OCI-LY7 (cell line): ENCODE measurements around the gene NCOA7. TPM values are rescaled to one million over a fixed set of nuclear protein-coding genes. Genes with fewer than 3 reads are reported as not detected.

Experiments
- BruUV-seq: library from RNA; stranded (reverse); fragments of 400-500 nt; replicated peaks from 2 replicates; lab custom pipeline; 2021; lab: Mats Ljungman, UMichigan
- CTCF ChIA-PET: fragments of 300-600 bp; sonication (Branson Sonifier 250); formaldehyde crosslinking; loops from one replicate; lab custom pipeline; 2022; ENCODE audit warnings: antibody characterized with exemption; ENCODE audit not compliant: unreplicated experiment; lab: Charles Lee
- POLR2A ChIA-PET: fragments of 300-600 bp; sonication (Branson Sonifier 250); formaldehyde crosslinking; loops from one replicate; lab custom pipeline; 2022; ENCODE audit warnings: antibody characterized with exemption; lab: Charles Lee
- DNase-seq: peaks from one replicate; pipeline ENCODE4 v3.0.0-alpha.2; 2015; ENCODE audit warnings: low spot score
- H2AFZ ChIP-seq: fragments of 200-600 bp; sonication (generic), shearing (Covaris generic); 2 replicates; pipeline ENCODE4 v1.6.1; 2014; ENCODE audit warnings: mild to moderate bottlenecking, antibody characterized with exemption, low read length, moderate library complexity
- H3K27ac ChIP-seq: fragments of 200-600 bp; sonication (generic); 2 replicates; pipeline ENCODE4 v1.5.1; 2014; ENCODE audit warnings: mixed run types, low read depth, mild to moderate bottlenecking, moderate library complexity, low read length, inconsistent platforms; ENCODE audit not compliant: poor library complexity, severe bottlenecking
- H3K36me3 ChIP-seq: fragments of 200-600 bp; sonication (generic); 2 replicates; pipeline ENCODE4 v1.6.1; 2014; ENCODE audit warnings: mild to moderate bottlenecking, antibody characterized with exemption, low read length, moderate library complexity, mixed read lengths; ENCODE audit not compliant: insufficient read depth
- H3K4me1 ChIP-seq: fragments of 200-600 bp; sonication (generic); 2 replicates; pipeline ENCODE4 v1.5.1; 2014; ENCODE audit warnings: mild to moderate bottlenecking, low read length; ENCODE audit not compliant: insufficient read depth, poor library complexity, severe bottlenecking
- H3K4me2 ChIP-seq: fragments of 200-600 bp; sonication (generic); 2 replicates; pipeline ENCODE4 v1.6.1; 2014; ENCODE audit warnings: mild to moderate bottlenecking, low read length
- H3K4me3 ChIP-seq: fragments of 200-600 bp; sonication (generic); 2 replicates; pipeline ENCODE4 v1.5.1; 2014; ENCODE audit warnings: mild to moderate bottlenecking, low read depth, low read length; ENCODE audit not compliant: poor library complexity, severe bottlenecking
- H3K79me2 ChIP-seq: fragments of 200-600 bp; sonication (generic); 2 replicates; pipeline ENCODE4 v1.6.1; 2016; ENCODE audit warnings: low read depth, mild to moderate bottlenecking, low read length, moderate library complexity, mixed read lengths; ENCODE audit not compliant: insufficient read depth
- H3K9me2 ChIP-seq: fragments of 200-600 bp; sonication (generic); 2 replicates; pipeline ENCODE4 v1.6.1; 2016; ENCODE audit warnings: mild to moderate bottlenecking, low read length, mixed read lengths; ENCODE audit not compliant: insufficient read depth
- H3K9me3 ChIP-seq: fragments of 200-600 bp; sonication (generic); 2 replicates; pipeline ENCODE4 v1.6.1; 2014; ENCODE audit warnings: mild to moderate bottlenecking, mixed run types, low read length, mixed read lengths
- H4K20me1 ChIP-seq: fragments of 200-600 bp; sonication (generic); 2 replicates; pipeline ENCODE4 v1.6.1; 2014; ENCODE audit warnings: mild to moderate bottlenecking, antibody characterized with exemption, low read length, moderate library complexity, mixed read lengths; ENCODE audit not compliant: insufficient read depth
- EZH2phosphoT487 ChIP-seq: fragments of 200-600 bp; sonication (generic); IDR thresholded peaks from 2 replicates; pipeline ENCODE4 v1.6.1; 2018; ENCODE audit warnings: low read depth, borderline replicate concordance, mild to moderate bottlenecking, mixed run types, antibody characterized with exemption, low read length, moderate library complexity, mixed read lengths
- intact Hi-C: fragments of 100-400 bp; cut with micrococcal nuclease; formaldehyde crosslinking; loops from one replicate; pipeline ENCODE4 v1.10.0; 2022; ENCODE audit not compliant: unreplicated experiment
- total RNA-seq, 2 experiments: library from RNA; depleted of rRNA in 1 of 2; stranded (reverse); fragments of >200 nt in 1 of 2; shearing (Covaris generic) in 1 of 2; gene quantifications; 2 replicates each; pipeline ENCODE4 v1.2.3, GENCODE V29; 2014 to 2022
- TF ChIP-seq, protein P1 (sequence below): fragments of 200-600 bp; sonication (generic); conservative IDR thresholded peaks from 2 replicates; pipeline ENCODE4 v1.5.1; 2014; ENCODE audit warnings: mild to moderate bottlenecking, antibody characterized with exemption, low read length, moderate library complexity, mixed read lengths

Gene NCOA7
- total RNA-seq, 2 experiments from 2014 or later: 14.8 to 52.2 TPM

- H3K4me1 ChIP-seq: peaks cover 81% of the 10 kb centered on the region
- no peaks in the 10 kb centered on the region for H4K20me1 ChIP-seq
- H3K79me2 ChIP-seq: peaks cover 87% of the 10 kb centered on the region; the same call in 1 of the 2 replicates
- ChIA-PET CTCF (no interaction called here), POLR2A (interaction anchor here (0.7 to 4.2 kb wide), 4 partner anchors 12 to 23 kb away, joined by 3 to 47 read pairs (median 17); partner anchors contain the start of gene NCOA7)
- no peak overlapping the region for H3K4me3 ChIP-seq
- no peaks in the 10 kb centered on the region for H3K9me2 ChIP-seq
- no peak for TF ChIP-seq EZH2phosphoT487
- TF ChIP-seq, protein P1, sequence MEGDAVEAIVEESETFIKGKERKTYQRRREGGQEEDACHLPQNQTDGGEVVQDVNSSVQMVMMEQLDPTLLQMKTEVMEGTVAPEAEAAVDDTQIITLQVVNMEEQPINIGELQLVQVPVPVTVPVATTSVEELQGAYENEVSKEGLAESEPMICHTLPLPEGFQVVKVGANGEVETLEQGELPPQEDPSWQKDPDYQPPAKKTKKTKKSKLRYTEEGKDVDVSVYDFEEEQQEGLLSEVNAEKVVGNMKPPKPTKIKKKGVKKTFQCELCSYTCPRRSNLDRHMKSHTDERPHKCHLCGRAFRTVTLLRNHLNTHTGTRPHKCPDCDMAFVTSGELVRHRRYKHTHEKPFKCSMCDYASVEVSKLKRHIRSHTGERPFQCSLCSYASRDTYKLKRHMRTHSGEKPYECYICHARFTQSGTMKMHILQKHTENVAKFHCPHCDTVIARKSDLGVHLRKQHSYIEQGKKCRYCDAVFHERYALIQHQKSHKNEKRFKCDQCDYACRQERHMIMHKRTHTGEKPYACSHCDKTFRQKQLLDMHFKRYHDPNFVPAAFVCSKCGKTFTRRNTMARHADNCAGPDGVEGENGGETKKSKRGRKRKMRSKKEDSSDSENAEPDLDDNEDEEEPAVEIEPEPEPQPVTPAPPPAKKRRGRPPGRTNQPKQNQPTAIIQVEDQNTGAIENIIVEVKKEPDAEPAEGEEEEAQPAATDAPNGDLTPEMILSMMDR: no peak
- H3K9me3 ChIP-seq: no peaks in the 10 kb centered on the region
- no peak overlapping the region for H2AFZ ChIP-seq
- DNase-seq: no peak
- peak overlapping the region; percentile 77; the same call in 1 of the 2 replicates for H3K4me2 ChIP-seq
- no TSS peak for BruUV-seq
- peaks cover 38% of the 10 kb centered on the region for H3K36me3 ChIP-seq
- no peak overlapping the region for H3K27ac ChIP-seq
- intact Hi-C loops: no loop called here
Measured at GRCh38 chr6:125812394-125813292, 21.9 kb downstream of the NCOA7 start.

DNA sequence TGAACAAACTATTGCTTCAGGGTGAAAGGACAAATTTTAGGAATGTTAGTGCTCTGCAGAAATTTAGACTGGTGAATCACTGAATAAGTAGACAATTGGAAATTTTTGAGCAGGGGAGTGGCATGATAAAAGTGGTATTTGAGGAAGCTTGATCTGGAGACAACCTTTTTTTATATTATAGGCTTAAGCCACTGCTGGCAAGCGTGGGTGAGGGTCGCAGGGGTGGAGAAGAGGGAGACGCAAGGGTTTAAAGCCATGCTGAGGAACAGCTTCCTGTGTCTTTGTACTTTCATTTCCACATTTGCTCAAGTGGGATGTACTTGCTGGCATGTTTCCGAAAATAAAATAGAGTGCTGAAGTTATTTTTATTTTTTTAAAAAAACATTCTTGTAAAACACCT, 23.7 kb downstream of the NCOA7 start:
- CTCF ChIA-PET: no interaction called here
- H3K9me2 ChIP-seq: no peaks in the 10 kb centered on the region
- no peaks in the 10 kb centered on the region for H4K20me1 ChIP-seq
- no peak for TF ChIP-seq EZH2phosphoT487
- TF ChIP-seq, protein P1: no peak
- DNase-seq: peak; percentile 33
- H3K4me3 ChIP-seq: peak overlapping the region; percentile 42
- peaks cover 71% of the 10 kb centered on the region; the same call in 1 of the 2 replicates for H3K79me2 ChIP-seq
- peak overlapping the region; percentile 55 for H3K4me2 ChIP-seq
- H3K36me3 ChIP-seq: peaks cover 57% of the 10 kb centered on the region
- H3K27ac ChIP-seq: peak overlapping the region; percentile 34
- no peaks in the 10 kb centered on the region for H3K9me3 ChIP-seq
- intact Hi-C loops: no loop called here
- no TSS peak for BruUV-seq
- no peak overlapping the region for H2AFZ ChIP-seq
- peaks cover 65% of the 10 kb centered on the region for H3K4me1 ChIP-seq
- POLR2A ChIA-PET: interaction anchor here (1.0 to 1.8 kb wide), 2 partner anchors 13 to 18 kb away, joined by 3 to 4 read pairs; no protein-coding TSS in a partner anchor
